Peyer's patch (tissue), 4 donors: ENCODE measurements around the gene B9D2. TPM values are rescaled to one million over a fixed set of nuclear protein-coding genes. Genes with fewer than 3 reads are reported as not detected.
"Not testable (repeated sequence)": the region's sequence is repeated elsewhere in the genome, so short reads cannot be mapped to it uniquely, and the experiment has no call there.

Source experiments
- DNase-seq, 3 donors: peaks; one replicate each; pipeline ENCODE4 v3.0.0-alpha.2; 2017 to 2019
- H3K27ac ChIP-seq, 4 donors: fragments of 200-600 bp; sonication (generic); one replicate each; pipeline ENCODE4 v1.5.1; 2016 to 2019
- H3K27me3 ChIP-seq, 2 donors: fragments of 200-600 bp; sonication (generic); one replicate each; pipeline ENCODE4 v1.5.1; 2019
- H3K36me3 ChIP-seq, 3 donors: fragments of 200-600 bp; sonication (generic); one replicate each; pipeline ENCODE4 v1.5.1; 2016 to 2019
- H3K4me1 ChIP-seq, 4 donors: fragments of 200-600 bp; sonication (generic); one replicate each; pipeline ENCODE4 v1.5.1; 2016 to 2019
- H3K4me3 ChIP-seq, 4 donors: fragments of 200-600 bp; sonication (generic); 1 replicate in 3 of 4; 2 replicates in 1 of 4; pipeline ENCODE4 v1.5.1; 2016 to 2019; ENCODE audit warnings: mild to moderate bottlenecking in 1 of 4
- H3K9me3 ChIP-seq, 4 donors: fragments of 200-600 bp; sonication (generic); one replicate each; pipeline ENCODE4 v1.5.1; 2016 to 2019; ENCODE audit warnings: mild to moderate bottlenecking in 1 of 4
- CTCF ChIP-seq, 6 experiments: fragments of 450-650 bp in 4 of 6; fragments of 200-600 bp in 2 of 6; sonication (generic) in 1 of 6; IDR thresholded peaks; one replicate each; pipeline ENCODE4 v1.5.1; 2017 to 2019; ENCODE audit warnings: antibody characterized with exemption in 6 of 6, mild to moderate bottlenecking in 3 of 6, moderate library complexity in 1 of 6
- POLR2A ChIP-seq, 2 donors: fragments of 450-650 bp; IDR thresholded peaks; one replicate each; pipeline ENCODE4 v1.5.1; 2017; ENCODE audit warnings: antibody characterized with exemption in 2 of 2, mild to moderate bottlenecking in 2 of 2, moderate library complexity in 2 of 2
- total RNA-seq, 4 donors: library from RNA; depleted of rRNA; stranded (reverse); fragments of >200 nt; gene quantifications; one replicate each; pipeline ENCODE4 v1.1.0, GENCODE V29; 2016

The B9D2 gene
- total RNA-seq, 4 donors from 2014 or later: 3.6 to 6.8 (median 3.8) TPM; not detected in 1

- DNase-seq: no peak
- Histone ChIP-seq H3K27ac (no peak overlapping the region), H3K9me3 (no peaks in the 10 kb centered on the region), H3K4me1 (peaks cover 0 to 19% (median 5%) of the 10 kb centered on the region in 4 donors), H3K4me3 (no peak overlapping the region), H3K27me3 (no peaks in the 10 kb centered on the region), H3K36me3 (no peaks in the 10 kb centered on the region)
- no peak for TF ChIP-seq CTCF (IDR thresholded peaks at IDR 0.05)
- no peak for TF ChIP-seq POLR2A (IDR thresholded peaks at IDR 0.05)
These were observed 8.6 kb upstream of the B9D2 start for GRCh38 chr19:41372501-41372900.

- Histone ChIP-seq H3K27ac (no peak overlapping the region), H3K36me3 (no peaks in the 10 kb centered on the region), H3K4me3 (no peak overlapping the region), H3K27me3 (no peaks in the 10 kb centered on the region), H3K9me3 (no peaks in the 10 kb centered on the region), H3K4me1 (peaks cover 0 to 27% (median 3%) of the 10 kb centered on the region in 4 donors)
- no peak for TF ChIP-seq CTCF (IDR thresholded peaks at IDR 0.05)
- no peak for TF ChIP-seq POLR2A (IDR thresholded peaks at IDR 0.05)
- DNase-seq: no peak
These were observed 7.6 kb upstream of the B9D2 start for GRCh38 chr19:41371541-41371940.

GRCh38 chr19:41371119-41371518 lies 7.2 kb upstream of the B9D2 start:
- not testable (repeated sequence) for H3K27me3 ChIP-seq, H3K27ac ChIP-seq, H3K4me3 ChIP-seq, DNase-seq, H3K9me3 ChIP-seq, H3K36me3 ChIP-seq
- peaks cover 0 to 26% (median under 1%) of the 10 kb centered on the region in 4 donors for H3K4me1 ChIP-seq

- no peak for DNase-seq
- H3K27me3 ChIP-seq: no peaks in the 10 kb centered on the region
- TF ChIP-seq POLR2A (IDR thresholded peaks at IDR 0.05) (no peak), CTCF (IDR thresholded peaks at IDR 0.05) (no peak)
- no peak overlapping the region for H3K27ac ChIP-seq
- H3K4me3 ChIP-seq: no peak overlapping the region
- no peaks in the 10 kb centered on the region for H3K9me3 ChIP-seq
- H3K36me3 ChIP-seq: no peaks in the 10 kb centered on the region
- peaks cover 0 to 23% (median 0%) of the 10 kb centered on the region in 4 donors for H3K4me1 ChIP-seq
These were observed 5.8 kb upstream of the B9D2 start for GRCh38 chr19:41369769-41370168.

- TF ChIP-seq POLR2A (IDR thresholded peaks at IDR 0.05): no peak
- no peak for TF ChIP-seq CTCF (IDR thresholded peaks at IDR 0.05)
- no peak for DNase-seq
- Histone ChIP-seq H3K4me3 (no peak overlapping the region), H3K36me3 (no peaks in the 10 kb centered on the region), H3K9me3 (no peaks in the 10 kb centered on the region), H3K27ac (peak overlapping the region in 2 of 4 donors; percentile 43 to 57), H3K4me1 (peaks cover 0 to 26% (median 2%) of the 10 kb centered on the region in 4 donors), H3K27me3 (no peaks in the 10 kb centered on the region)
These were observed 3.9 kb upstream of the B9D2 start for GRCh38 chr19:41367848-41368301.

- H3K4me1 ChIP-seq: peaks cover 0 to 29% (median 2%) of the 10 kb centered on the region in 4 donors
- H3K27me3 ChIP-seq: no peaks in the 10 kb centered on the region
- TF ChIP-seq POLR2A (IDR thresholded peaks at IDR 0.05) (no peak), CTCF (IDR thresholded peaks at IDR 0.05) (no peak)
These were observed 2.1 kb upstream of the B9D2 start for GRCh38 chr19:41366089-41366488.

More at GRCh38 chr19:41366089-41366488, 2.1 kb upstream of the B9D2 start:
- no peak overlapping the region for H3K4me3 ChIP-seq
- no peak overlapping the region for H3K27ac ChIP-seq
- no peak for DNase-seq
- no peaks in the 10 kb centered on the region for H3K9me3 ChIP-seq
- H3K36me3 ChIP-seq: no peaks in the 10 kb centered on the region
